Measurements from ENCODE around the gene IRS2.
"Not testable (repeated sequence)": the region's sequence is repeated elsewhere in the genome, so short reads cannot be mapped to it uniquely, and the experiment has no call there.

Gene IRS2

GRCh38 chr13:109786457-109787134 is at the start of gene IRS2:
Gene IRS2, minus strand, starts transcription at chr13:109786583. Its CDS starts 530 bp downstream, at chr13:109786053.
- peak; percentile 47 for DNase-seq (ENCODE audit: low read depth)

- DNase-seq (ENCODE audit: low read depth) = no peak
Measured at GRCh38 chr13:109834973-109835720, 48.8 kb upstream of the IRS2 start.

GRCh38 chr13:109833940-109834339 is 47.6 kb upstream of the IRS2 start:
- DNase-seq (ENCODE audit: low read depth) = no peak

GRCh38 chr13:109833071-109833470 is 46.7 kb upstream of the IRS2 start:
- DNase-seq (ENCODE audit: low read depth) = no peak

GRCh38 chr13:109828591-109829316 is 42.4 kb upstream of the IRS2 start:
- DNase-seq (ENCODE audit: low read depth) = not testable (repeated sequence)

- not testable (repeated sequence) for DNase-seq (ENCODE audit: low read depth)
Measured at GRCh38 chr13:109823201-109823600, 36.8 kb upstream of the IRS2 start.

- no peak for DNase-seq (ENCODE audit: low read depth)
Measured at GRCh38 chr13:109821103-109821502, 34.7 kb upstream of the IRS2 start.

GRCh38 chr13:109819874-109820273 is 33.5 kb upstream of the IRS2 start:
- DNase-seq (ENCODE audit: low read depth) = no peak

GRCh38 chr13:109818886-109819285 is 32.5 kb upstream of the IRS2 start:
- DNase-seq (ENCODE audit: low read depth) = no peak

- DNase-seq (ENCODE audit: low read depth) = no peak
Measured at GRCh38 chr13:109817591-109818535, 31.5 kb upstream of the IRS2 start.

- DNase-seq (ENCODE audit: low read depth) = peak; percentile 10
Measured at GRCh38 chr13:109816808-109817203, 30.4 kb upstream of the IRS2 start.

GRCh38 chr13:109816112-109816807 is 29.9 kb upstream of the IRS2 start:
- DNase-seq (ENCODE audit: low read depth) = peak; percentile 9

GRCh38 chr13:109815651-109816050 is 29.3 kb upstream of the IRS2 start:
- DNase-seq (ENCODE audit: low read depth) = no peak

GRCh38 chr13:109813663-109814062 is 27.3 kb upstream of the IRS2 start:
- DNase-seq (ENCODE audit: low read depth) = no peak

GRCh38 chr13:109812382-109812781 is 26.0 kb upstream of the IRS2 start:
- no peak for DNase-seq (ENCODE audit: low read depth)

- DNase-seq (ENCODE audit: low read depth) = no peak
Measured at GRCh38 chr13:109810761-109811510, 24.6 kb upstream of the IRS2 start.

GRCh38 chr13:109809216-109809932 is 23.0 kb upstream of the IRS2 start:
- DNase-seq (ENCODE audit: low read depth) = no peak

GRCh38 chr13:109807345-109807744 is 21.0 kb upstream of the IRS2 start:
- DNase-seq (ENCODE audit: low read depth) = no peak

- DNase-seq (ENCODE audit: low read depth) = no peak
Measured at GRCh38 chr13:109804654-109805053, 18.3 kb upstream of the IRS2 start.

- no peak for DNase-seq (ENCODE audit: low read depth)
Measured at GRCh38 chr13:109803825-109804224, 17.4 kb upstream of the IRS2 start.
